GM21515 (cell line): ENCODE measurements around the gene KRT8.
"Not testable (repeated sequence)": the region's sequence is repeated elsewhere in the genome, so short reads cannot be mapped to it uniquely, and the experiment has no call there.

ENCODE experiments used
- ATAC-seq: cut with Tn5 transposase; IDR thresholded peaks from one replicate; pipeline ENCODE4 v1.9.1; 2021; ENCODE audit not compliant: unreplicated experiment

KRT8 gene

GRCh38 chr12:52904509-52905300, at the start of gene KRT8:
Gene KRT8 (minus strand): TSS chr12:52905076. CDS start chr12:52904981, 95 bp downstream.
- not testable (repeated sequence) for ATAC-seq

GRCh38 chr12:52953181-52953841, 48.4 kb upstream of the KRT8 start:
- ATAC-seq, result no peak

- ATAC-seq, result no peak
Observed at GRCh38 chr12:52952076-52952801, 47.4 kb upstream of the KRT8 start.

GRCh38 chr12:52951640-52952039, 46.8 kb upstream of the KRT8 start:
- no peak for ATAC-seq

- ATAC-seq, result no peak
Observed at GRCh38 chr12:52951126-52951525, 46.2 kb upstream of the KRT8 start.

GRCh38 chr12:52950553-52950952, 45.7 kb upstream of the KRT8 start:
- no peak for ATAC-seq

GRCh38 chr12:52949413-52950331, 44.8 kb upstream of the KRT8 start:
- ATAC-seq, result no peak

GRCh38 chr12:52947738-52948423, 43.0 kb upstream of the KRT8 start:
- no peak for ATAC-seq

- ATAC-seq, result no peak
Observed at GRCh38 chr12:52946797-52947547, 42.1 kb upstream of the KRT8 start.

- ATAC-seq, result no peak
Observed at GRCh38 chr12:52946334-52946733, 41.5 kb upstream of the KRT8 start.

GRCh38 chr12:52945389-52946232, 40.7 kb upstream of the KRT8 start:
- no peak for ATAC-seq

GRCh38 chr12:52944683-52945388, 40.0 kb upstream of the KRT8 start:
- ATAC-seq, result no peak

- no peak for ATAC-seq
Observed at GRCh38 chr12:52942901-52943181, 38.0 kb upstream of the KRT8 start.

- ATAC-seq, result no peak
Observed at GRCh38 chr12:52942066-52942900, 37.4 kb upstream of the KRT8 start.

- no peak for ATAC-seq
Observed at GRCh38 chr12:52929538-52929937, 24.7 kb upstream of the KRT8 start.

- no peak for ATAC-seq
Observed at GRCh38 chr12:52927964-52928363, 23.1 kb upstream of the KRT8 start.

GRCh38 chr12:52926596-52927234, 21.8 kb upstream of the KRT8 start:
- ATAC-seq, result no peak
